Activated T-helper 1 cell treated with anti-CD3 and anti-CD28 coated beads, Interleukin-2, amount 50 U/mL, for 16 hours (primary cell): ENCODE data around the gene SLC46A1.

Experiments used
- DNase-seq, 2 donors: peaks; one replicate each; pipeline ENCODE4 v3.0.0-alpha.2; 2020; ENCODE audit warnings: low read depth in 1 of 2, low spot score in 1 of 2

Gene SLC46A1

GRCh38 chr17:28363186-28363585 is 42.8 kb downstream of the SLC46A1 start:
- no peak for DNase-seq

GRCh38 chr17:28357901-28358197 is 48.2 kb downstream of the SLC46A1 start:
- DNase-seq, result no peak

GRCh38 chr17:28357061-28357900 is 48.7 kb downstream of the SLC46A1 start, which contains the start of gene POLDIP2:
Gene POLDIP2, minus strand, starts transcription at chr17:28357527. Its CDS starts 79 bp downstream, at chr17:28357448.
- peak; percentile 91 to 96 for DNase-seq

DNA sequence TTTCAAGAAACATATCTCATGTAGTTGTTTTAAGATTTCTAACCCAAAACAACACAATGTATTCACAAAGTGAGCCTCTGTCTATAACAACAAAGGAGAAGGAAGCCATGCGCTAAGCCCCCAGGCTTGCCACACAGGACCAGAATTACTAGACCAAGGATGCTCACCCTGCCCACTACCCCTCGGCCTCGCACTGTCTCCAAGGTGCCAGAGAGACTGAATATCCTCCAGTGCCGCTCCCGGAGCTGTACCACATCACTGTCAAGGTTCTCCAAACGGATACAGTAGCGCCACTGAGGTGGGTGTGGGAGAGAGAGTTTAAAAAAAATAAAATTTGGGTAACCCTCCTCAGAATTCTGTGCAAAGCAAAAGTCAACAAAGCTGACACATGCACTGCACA is 55.7 kb downstream of the SLC46A1 start:
- no peak for DNase-seq

- DNase-seq, result no peak
Measured at GRCh38 chr17:28348979-28349378, 57.0 kb downstream of the SLC46A1 start.

DNA sequence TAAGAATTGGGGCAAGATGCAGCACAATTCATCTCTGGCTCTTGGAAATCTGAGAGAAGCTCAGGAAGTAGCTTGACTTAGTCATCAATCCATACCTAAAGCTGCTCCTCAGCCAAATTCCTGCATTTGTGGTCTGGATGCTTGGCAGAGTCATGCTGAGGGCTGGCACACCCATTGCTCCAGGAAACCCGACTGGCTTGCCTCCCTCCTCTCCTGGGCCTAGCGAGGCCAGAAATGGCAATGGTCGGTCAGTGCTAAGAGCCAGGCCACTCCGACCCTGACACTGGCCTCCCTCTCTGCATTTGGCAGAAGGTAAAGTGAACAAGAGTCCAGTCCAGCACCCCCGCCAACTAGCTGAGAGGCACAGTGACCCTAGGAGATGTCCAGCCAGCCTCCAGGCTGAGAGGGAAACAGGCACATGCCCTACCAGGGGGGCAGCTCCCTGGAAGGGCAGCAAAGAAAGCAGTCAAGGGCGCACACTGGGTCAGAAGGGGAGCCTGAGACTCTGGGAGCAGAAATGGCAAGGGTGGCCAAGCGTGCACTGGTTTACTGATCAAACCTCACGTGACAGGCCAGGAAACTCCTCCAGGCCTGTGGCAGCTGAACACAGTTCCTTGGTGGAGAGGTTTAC is 58.6 kb downstream of the SLC46A1 start:
- DNase-seq, result no peak

DNA sequence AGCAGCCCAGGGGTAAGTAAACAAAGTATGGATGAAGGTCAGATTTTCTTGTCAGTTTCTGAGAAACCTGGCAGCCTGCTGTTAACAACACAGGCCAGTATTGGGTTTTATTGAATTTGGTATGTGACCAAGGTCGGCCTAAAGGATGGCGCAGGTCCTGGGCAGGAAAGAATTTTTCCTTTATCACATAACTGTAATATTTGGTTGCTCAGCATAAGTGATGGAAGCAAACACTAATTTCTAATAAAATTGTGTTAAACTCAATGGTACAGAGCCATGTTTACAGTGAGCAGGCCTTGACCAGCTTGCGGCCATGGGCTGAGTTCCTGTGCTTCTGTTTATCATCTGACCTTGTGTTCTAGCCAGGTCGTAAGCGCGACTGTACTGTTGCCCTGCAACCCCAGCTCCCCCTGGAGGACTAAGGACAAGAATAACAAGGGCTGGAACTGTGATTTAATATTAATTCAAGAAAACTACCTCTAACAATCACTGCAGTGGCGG is 59.2 kb downstream of the SLC46A1 start:
- no peak for DNase-seq

- DNase-seq, result no peak
Measured at GRCh38 chr17:28346199-28346580, 59.8 kb downstream of the SLC46A1 start.

- no peak for DNase-seq
Measured at GRCh38 chr17:28345419-28346198, 60.4 kb downstream of the SLC46A1 start.
